Activated T-cell treated with anti-CD3 and anti-CD28 coated beads for 24 hours (primary cell): ENCODE measurements around the gene MATR3.

Experiments
- DNase-seq: peaks from one replicate; pipeline ENCODE4 v3.0.0-alpha.2; 2020; ENCODE audit warnings: low read depth

Gene MATR3

GRCh38 chr5:139272471-139273321 lies 20.8 kb upstream of the MATR3 start:
- no peak for DNase-seq

- no peak for DNase-seq
These were observed 20.3 kb upstream of the MATR3 start for GRCh38 chr5:139273322-139273571.

GRCh38 chr5:139273572-139274289 lies 19.8 kb upstream of the MATR3 start:
- DNase-seq, result peak; percentile 87

- DNase-seq, result no peak
These were observed 18.0 kb upstream of the MATR3 start for GRCh38 chr5:139275536-139275935.

- no peak for DNase-seq
These were observed 17.6 kb upstream of the MATR3 start for GRCh38 chr5:139275956-139276355.

GRCh38 chr5:139276426-139276825 lies 17.1 kb upstream of the MATR3 start:
- DNase-seq, result no peak

- DNase-seq, result no peak
These were observed 16.4 kb upstream of the MATR3 start for GRCh38 chr5:139277171-139277570.

GRCh38 chr5:139278540-139279274 lies 14.8 kb upstream of the MATR3 start:
- no peak for DNase-seq

- DNase-seq, result no peak
These were observed 11.4 kb upstream of the MATR3 start for GRCh38 chr5:139282197-139282557.

GRCh38 chr5:139283252-139284166 lies 10.0 kb upstream of the MATR3 start:
- no peak for DNase-seq

- no peak for DNase-seq
These were observed 9.2 kb upstream of the MATR3 start for GRCh38 chr5:139284295-139284694.

GRCh38 chr5:139285651-139286392 lies 7.7 kb upstream of the MATR3 start:
- no peak for DNase-seq

- no peak for DNase-seq
These were observed 5.5 kb upstream of the MATR3 start for GRCh38 chr5:139287890-139288635.

GRCh38 chr5:139291051-139291450 lies 2.5 kb upstream of the MATR3 start:
- no peak for DNase-seq

GRCh38 chr5:139293202-139293506 lies 386 bp upstream of the MATR3 start:
- DNase-seq, result no peak

- no peak for DNase-seq
These were observed 1.0 kb downstream of the MATR3 start for GRCh38 chr5:139294374-139295165.

- no peak for DNase-seq
These were observed 2.0 kb downstream of the MATR3 start for GRCh38 chr5:139295346-139296057.

GRCh38 chr5:139296198-139296597 lies 2.7 kb downstream of the MATR3 start:
- DNase-seq, result no peak

GRCh38 chr5:139296862-139297326 lies 3.4 kb downstream of the MATR3 start:
- no peak for DNase-seq
